ENCODE measurements around the gene RGS6. TPM values are rescaled to one million over a fixed set of nuclear protein-coding genes. Genes with fewer than 3 reads are reported as not detected.
"Not testable (repeated sequence)": the region's sequence is repeated elsewhere in the genome, so short reads cannot be mapped to it uniquely, and the experiment has no call there.

RGS6 gene
- total and polyA plus RNA-seq, 7 donors: 0.79 to 8.0 (median 1.6) TPM; not detected in 2

DNA sequence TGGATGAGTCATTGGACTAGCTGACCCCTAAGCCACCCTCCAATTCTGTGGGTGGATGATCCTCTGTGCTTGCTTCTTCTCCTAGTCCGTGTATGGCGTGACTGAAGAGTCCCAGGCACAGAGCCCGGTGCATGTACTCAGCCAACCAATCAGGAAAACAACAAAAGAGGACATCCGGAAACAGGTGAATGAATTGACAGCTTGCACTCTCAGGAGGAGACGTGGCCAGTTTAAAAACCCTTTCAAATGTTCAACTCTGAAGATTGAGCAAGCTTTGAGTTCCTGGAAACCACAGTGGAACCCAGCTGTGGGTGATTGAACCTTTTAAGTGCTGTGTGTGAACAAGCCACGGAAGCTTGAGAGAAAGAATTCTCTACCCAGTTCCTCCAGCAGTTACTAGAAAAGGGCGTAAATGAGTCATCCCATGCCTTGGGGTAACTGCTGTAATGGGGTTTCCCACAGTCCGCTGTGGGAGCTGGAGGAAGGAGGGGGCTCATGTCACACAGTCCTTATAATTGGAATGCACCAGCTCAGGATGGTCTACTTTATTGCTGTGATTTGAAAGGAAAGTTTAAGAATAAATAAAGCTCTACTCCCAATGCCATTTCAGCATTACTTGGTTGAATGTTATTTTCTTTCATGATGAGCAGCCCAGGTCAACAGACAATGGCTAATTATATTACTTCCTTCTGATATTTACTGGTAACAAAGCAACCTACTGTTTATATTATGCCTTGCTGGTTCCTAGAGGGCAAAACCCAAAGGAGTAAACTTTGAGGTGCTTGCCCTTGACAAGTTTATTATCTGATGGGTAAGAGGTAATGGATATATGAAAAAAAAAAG, 544.6 kb downstream of the RGS6 start:
- TF ChIP-seq, protein P1, sequence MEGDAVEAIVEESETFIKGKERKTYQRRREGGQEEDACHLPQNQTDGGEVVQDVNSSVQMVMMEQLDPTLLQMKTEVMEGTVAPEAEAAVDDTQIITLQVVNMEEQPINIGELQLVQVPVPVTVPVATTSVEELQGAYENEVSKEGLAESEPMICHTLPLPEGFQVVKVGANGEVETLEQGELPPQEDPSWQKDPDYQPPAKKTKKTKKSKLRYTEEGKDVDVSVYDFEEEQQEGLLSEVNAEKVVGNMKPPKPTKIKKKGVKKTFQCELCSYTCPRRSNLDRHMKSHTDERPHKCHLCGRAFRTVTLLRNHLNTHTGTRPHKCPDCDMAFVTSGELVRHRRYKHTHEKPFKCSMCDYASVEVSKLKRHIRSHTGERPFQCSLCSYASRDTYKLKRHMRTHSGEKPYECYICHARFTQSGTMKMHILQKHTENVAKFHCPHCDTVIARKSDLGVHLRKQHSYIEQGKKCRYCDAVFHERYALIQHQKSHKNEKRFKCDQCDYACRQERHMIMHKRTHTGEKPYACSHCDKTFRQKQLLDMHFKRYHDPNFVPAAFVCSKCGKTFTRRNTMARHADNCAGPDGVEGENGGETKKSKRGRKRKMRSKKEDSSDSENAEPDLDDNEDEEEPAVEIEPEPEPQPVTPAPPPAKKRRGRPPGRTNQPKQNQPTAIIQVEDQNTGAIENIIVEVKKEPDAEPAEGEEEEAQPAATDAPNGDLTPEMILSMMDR (IDR thresholded peaks at IDR 0.05): no peak
- no peak for TF ChIP-seq EP300 (IDR thresholded peaks at IDR 0.05)
- no peak for TF ChIP-seq POLR2A (IDR thresholded peaks at IDR 0.05)
- TF ChIP-seq POLR2AphosphoS5 (IDR thresholded peaks at IDR 0.05): no peak
- Histone ChIP-seq H3K27me3 (no peaks in the 10 kb centered on the region), H3K27ac (no peak overlapping the region), H3K9me3 (no peaks in the 10 kb centered on the region), H3K36me3 (no peaks in the 10 kb centered on the region), H3K4me1 (no peaks in the 10 kb centered on the region), H3K4me3 (no peak overlapping the region)
- WGBS, 2 donors: 27 to 53% methylated on average over 8 of the region's 8 CpGs
- no peak for DNase-seq
- intact Hi-C loops (cut with DNase I): no loop called here

DNA sequence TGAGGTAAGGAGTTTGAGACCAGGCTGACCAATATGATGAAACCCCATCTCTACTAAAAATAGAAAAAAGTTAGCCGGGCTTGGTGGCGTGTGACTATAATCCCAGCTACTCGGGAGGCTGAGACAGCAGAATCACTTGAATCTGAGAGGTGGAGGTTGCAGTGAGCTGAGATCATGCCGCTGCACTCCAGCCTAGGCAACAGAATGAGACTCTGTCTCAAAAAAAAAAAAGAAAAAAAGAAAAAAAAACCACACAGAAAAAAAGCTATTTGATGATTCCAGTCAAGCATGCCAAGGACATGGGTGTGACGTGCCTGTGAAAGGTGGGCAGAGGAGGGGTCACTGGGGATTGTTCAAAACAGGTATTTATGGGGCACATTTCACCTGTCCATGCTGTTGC, 545.3 kb downstream of the RGS6 start:
- H3K4me1 ChIP-seq; H3K4me3 ChIP-seq; intact Hi-C loops (cut with DNase I); H3K36me3 ChIP-seq; H3K9me3 ChIP-seq; H3K27me3 ChIP-seq; H3K27ac ChIP-seq; DNase-seq: not testable (repeated sequence)
- WGBS, 2 donors: 43 to 45% methylated on average over 5 of the region's 5 CpGs

DNA sequence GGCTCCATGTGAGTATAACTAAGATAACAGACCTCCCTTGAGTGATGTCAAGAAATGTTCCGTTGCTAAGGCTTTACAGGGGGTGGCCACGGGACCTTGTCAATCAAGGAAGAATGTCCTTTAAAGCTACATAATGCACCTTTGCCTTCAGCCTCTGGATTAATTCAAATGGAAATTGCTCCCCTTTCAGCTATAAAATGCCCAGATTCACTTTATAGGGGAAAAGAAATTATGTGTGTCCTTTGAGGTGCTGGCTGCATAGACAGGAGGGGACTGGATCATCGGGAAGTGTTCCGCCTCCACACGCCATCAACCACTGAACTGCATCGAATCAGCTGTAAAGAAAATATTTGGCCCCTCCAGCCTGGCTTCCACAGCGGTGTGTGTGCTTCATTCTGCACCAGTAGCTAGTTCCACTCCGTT, 546.3 kb downstream of the RGS6 start:
- no peak for DNase-seq
- H3K4me3 ChIP-seq: no peak overlapping the region
- H3K27me3 ChIP-seq: no peaks in the 10 kb centered on the region
- no peaks in the 10 kb centered on the region for H3K4me1 ChIP-seq
- TF ChIP-seq POLR2AphosphoS5 (IDR thresholded peaks at IDR 0.05): no peak
- no peak for TF ChIP-seq POLR2A (IDR thresholded peaks at IDR 0.05)
- TF ChIP-seq, protein P1 (IDR thresholded peaks at IDR 0.05): no peak
- TF ChIP-seq EP300 (IDR thresholded peaks at IDR 0.05): no peak
- no peak overlapping the region for H3K27ac ChIP-seq
- H3K9me3 ChIP-seq: peaks cover 0 to 5% (median 0%) of the 10 kb centered on the region in 4 donors
- H3K36me3 ChIP-seq: no peaks in the 10 kb centered on the region
- WGBS, 2 donors: 78 to 81% methylated on average over 8 of the region's 8 CpGs
- intact Hi-C loops (cut with DNase I): no loop called here

DNA sequence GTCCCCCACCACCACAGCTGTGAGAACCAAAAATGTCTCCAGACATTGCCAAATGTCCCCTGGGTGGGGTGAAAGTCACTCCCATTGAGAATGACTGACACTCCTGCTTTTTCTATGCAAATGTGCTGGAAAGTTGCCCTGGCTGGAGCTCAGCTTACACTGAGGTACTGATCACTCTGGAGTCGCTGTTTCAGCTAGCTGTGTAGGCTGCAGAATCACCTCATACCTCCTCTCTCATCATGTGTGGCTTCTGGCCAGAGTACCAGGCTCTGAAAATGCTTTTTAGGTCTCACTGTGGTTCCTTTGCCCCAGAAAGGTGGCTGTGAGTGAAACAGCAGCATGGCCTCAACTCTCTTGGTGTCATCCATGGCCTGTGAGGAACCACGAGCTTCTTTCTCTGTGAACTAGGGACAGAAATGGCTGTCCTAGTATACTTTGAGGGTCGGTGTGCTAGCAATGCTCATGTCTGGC, 547.3 kb downstream of the RGS6 start:
- intact Hi-C loops (cut with DNase I): no loop called here
- H3K4me3 ChIP-seq: no peak overlapping the region
- H3K36me3 ChIP-seq: no peaks in the 10 kb centered on the region
- no peaks in the 10 kb centered on the region for H3K4me1 ChIP-seq
- H3K9me3 ChIP-seq: peaks cover 0 to 5% (median 0%) of the 10 kb centered on the region in 4 donors
- 60 to 76% methylated on average over 3 of the region's 3 CpGs for WGBS, 2 donors
- no peak for DNase-seq
- no peak overlapping the region for H3K27ac ChIP-seq
- H3K27me3 ChIP-seq: no peaks in the 10 kb centered on the region
- TF ChIP-seq POLR2A (IDR thresholded peaks at IDR 0.05) (no peak), POLR2AphosphoS5 (IDR thresholded peaks at IDR 0.05) (no peak), EP300 (IDR thresholded peaks at IDR 0.05) (no peak)
- TF ChIP-seq, protein P1 (IDR thresholded peaks at IDR 0.05): no peak

DNA sequence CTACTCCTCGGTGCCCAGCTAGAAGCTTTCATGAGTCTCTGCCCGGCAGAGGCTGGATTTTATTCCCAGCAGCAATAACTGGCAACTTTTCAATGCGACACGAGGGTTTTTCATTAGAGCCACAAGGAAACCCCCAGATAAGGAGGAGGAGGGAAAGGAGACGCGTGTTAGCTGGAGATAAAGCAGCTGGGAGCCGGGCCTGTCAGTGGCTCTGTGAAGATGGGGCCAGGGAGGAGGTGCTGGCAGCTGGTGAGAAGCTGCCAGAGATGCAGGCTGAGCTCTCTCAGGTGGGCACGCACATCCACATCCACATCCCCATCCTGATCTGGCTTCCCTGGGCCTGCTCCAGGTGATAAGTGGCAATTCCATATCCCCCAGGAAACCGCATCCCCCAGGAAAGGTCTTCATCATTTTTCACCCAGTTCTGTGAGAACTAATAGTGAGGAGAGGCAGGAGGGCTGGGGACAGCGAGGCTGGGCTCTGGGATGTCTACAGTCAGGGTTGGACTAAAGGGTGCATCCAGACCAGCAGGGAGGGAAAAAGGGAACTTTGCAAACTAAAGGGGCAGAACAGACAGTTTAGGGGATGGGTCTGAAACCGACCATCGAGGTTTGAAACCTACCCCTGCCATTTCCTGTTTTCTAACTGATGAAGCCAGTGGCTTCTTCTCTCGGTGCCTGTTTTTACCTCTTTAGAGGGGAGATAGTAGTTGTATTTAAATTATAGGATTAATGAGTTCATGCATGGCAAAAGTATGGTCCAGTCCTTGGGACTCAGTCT, 548.4 kb downstream of the RGS6 start:
- no peak for DNase-seq
- no peak for TF ChIP-seq EP300 (IDR thresholded peaks at IDR 0.05)
- no peak for TF ChIP-seq POLR2AphosphoS5 (IDR thresholded peaks at IDR 0.05)
- TF ChIP-seq, protein P1 (IDR thresholded peaks at IDR 0.05): no peak
- no peak for TF ChIP-seq POLR2A (IDR thresholded peaks at IDR 0.05)
- no peaks in the 10 kb centered on the region for H3K4me1 ChIP-seq
- peaks cover 0 to 5% (median 0%) of the 10 kb centered on the region in 4 donors for H3K9me3 ChIP-seq
- WGBS, 2 donors: 51 to 62% methylated on average over 13 of the region's 13 CpGs
- intact Hi-C loops (cut with DNase I): no loop called here
- H3K4me3 ChIP-seq: no peak overlapping the region
- H3K36me3 ChIP-seq: no peaks in the 10 kb centered on the region
- no peaks in the 10 kb centered on the region for H3K27me3 ChIP-seq
- H3K27ac ChIP-seq: no peak overlapping the region
